Measurements from ENCODE around the gene BOC.

- TF ChIP-seq EZH2phosphoT487 (IDR thresholded peaks at IDR 0.05; ENCODE audit: insufficient read depth, low read depth) (no peak), EZH2 (IDR thresholded peaks at IDR 0.05; ENCODE audit: insufficient read depth, poor library complexity, severe bottlenecking) (no peak)
Observed at GRCh38 chr3:113174304-113174703, 37.1 kb upstream of the BOC start.
